Fibroblast of gingiva (primary cell): ENCODE data around the gene MYT1.

Experiments used
- DNase-seq: peaks from one replicate; pipeline ENCODE4 v3.0.0-alpha.2; 2011; ENCODE audit warnings: low read depth

MYT1 gene

GRCh38 chr20:64191002-64191401 lies 26.8 kb downstream of the MYT1 start:
- DNase-seq = no peak

- no peak for DNase-seq
These were observed 28.2 kb downstream of the MYT1 start for GRCh38 chr20:64192406-64192805.

GRCh38 chr20:64193058-64193457 lies 28.8 kb downstream of the MYT1 start:
- no peak for DNase-seq

- no peak for DNase-seq
These were observed 30.0 kb downstream of the MYT1 start for GRCh38 chr20:64194269-64194668.

GRCh38 chr20:64196309-64196708 lies 32.1 kb downstream of the MYT1 start:
- DNase-seq = no peak

- no peak for DNase-seq
These were observed 32.6 kb downstream of the MYT1 start for GRCh38 chr20:64196847-64197306.

GRCh38 chr20:64198347-64198746 lies 34.1 kb downstream of the MYT1 start:
- DNase-seq = no peak

GRCh38 chr20:64199395-64199794 lies 35.1 kb downstream of the MYT1 start:
- no peak for DNase-seq

GRCh38 chr20:64200740-64201139 lies 36.5 kb downstream of the MYT1 start:
- no peak for DNase-seq

GRCh38 chr20:64201653-64202052 lies 37.4 kb downstream of the MYT1 start:
- no peak for DNase-seq

- DNase-seq = no peak
These were observed 39.0 kb downstream of the MYT1 start for GRCh38 chr20:64203037-64203777.

- no peak for DNase-seq
These were observed 41.4 kb downstream of the MYT1 start for GRCh38 chr20:64205611-64206026.

- no peak for DNase-seq
These were observed 42.4 kb downstream of the MYT1 start for GRCh38 chr20:64206614-64207013.

GRCh38 chr20:64207641-64208590 lies 43.7 kb downstream of the MYT1 start:
- DNase-seq = no peak

- no peak for DNase-seq
These were observed 44.9 kb downstream of the MYT1 start for GRCh38 chr20:64209148-64209547.

GRCh38 chr20:64210656-64211369 lies 46.6 kb downstream of the MYT1 start:
- no peak for DNase-seq

GRCh38 chr20:64211874-64212658 lies 47.8 kb downstream of the MYT1 start:
- DNase-seq = no peak

- peak; percentile 17 for DNase-seq
These were observed 48.5 kb downstream of the MYT1 start for GRCh38 chr20:64212755-64213154.

GRCh38 chr20:64214113-64214512 lies 49.9 kb downstream of the MYT1 start:
- DNase-seq = no peak

- DNase-seq = no peak
These were observed 50.7 kb downstream of the MYT1 start for GRCh38 chr20:64214952-64215351.

GRCh38 chr20:64216036-64216435 lies 51.8 kb downstream of the MYT1 start:
- DNase-seq = no peak

GRCh38 chr20:64216910-64217309 lies 52.7 kb downstream of the MYT1 start:
- DNase-seq = no peak
